Gastrocnemius medialis (tissue), 4 donors: ENCODE measurements around the gene KRTAP10-4.

Source experiments
- POLR2A ChIP-seq, 2 donors: fragments of 450-650 bp; IDR thresholded peaks; one replicate each; pipeline ENCODE4 v1.6.1; 2017; ENCODE audit warnings: antibody characterized with exemption in 2 of 2, mild to moderate bottlenecking in 2 of 2, moderate library complexity in 2 of 2
- TF ChIP-seq, protein P1 (sequence below), 5 experiments: fragments of 450-650 bp in 3 of 5; fragments of 200-600 bp in 2 of 5; sonication (generic) in 2 of 5; IDR thresholded peaks in 4 of 5; conservative IDR thresholded peaks in 1 of 5; 1 replicate in 4 of 5; 2 replicates in 1 of 5; pipeline ENCODE4 v1.5.1; 2016 to 2019; ENCODE audit warnings: antibody characterized with exemption in 5 of 5, mild to moderate bottlenecking in 3 of 5, moderate library complexity in 3 of 5

- TF ChIP-seq, protein P1, sequence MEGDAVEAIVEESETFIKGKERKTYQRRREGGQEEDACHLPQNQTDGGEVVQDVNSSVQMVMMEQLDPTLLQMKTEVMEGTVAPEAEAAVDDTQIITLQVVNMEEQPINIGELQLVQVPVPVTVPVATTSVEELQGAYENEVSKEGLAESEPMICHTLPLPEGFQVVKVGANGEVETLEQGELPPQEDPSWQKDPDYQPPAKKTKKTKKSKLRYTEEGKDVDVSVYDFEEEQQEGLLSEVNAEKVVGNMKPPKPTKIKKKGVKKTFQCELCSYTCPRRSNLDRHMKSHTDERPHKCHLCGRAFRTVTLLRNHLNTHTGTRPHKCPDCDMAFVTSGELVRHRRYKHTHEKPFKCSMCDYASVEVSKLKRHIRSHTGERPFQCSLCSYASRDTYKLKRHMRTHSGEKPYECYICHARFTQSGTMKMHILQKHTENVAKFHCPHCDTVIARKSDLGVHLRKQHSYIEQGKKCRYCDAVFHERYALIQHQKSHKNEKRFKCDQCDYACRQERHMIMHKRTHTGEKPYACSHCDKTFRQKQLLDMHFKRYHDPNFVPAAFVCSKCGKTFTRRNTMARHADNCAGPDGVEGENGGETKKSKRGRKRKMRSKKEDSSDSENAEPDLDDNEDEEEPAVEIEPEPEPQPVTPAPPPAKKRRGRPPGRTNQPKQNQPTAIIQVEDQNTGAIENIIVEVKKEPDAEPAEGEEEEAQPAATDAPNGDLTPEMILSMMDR (IDR thresholded peaks at IDR 0.05 in 4 of 5, conservative IDR thresholded peaks at IDR 0.05 in 1 of 5) = no peak
- no peak for TF ChIP-seq POLR2A (IDR thresholded peaks at IDR 0.05)
Observed at GRCh38 chr21:44566403-44566802, 7.1 kb upstream of the KRTAP10-4 start.
